SK-N-SH (cell line): Measurements from ENCODE around the gene TNRC6B.

Source experiments
- CTCF ChIP-seq: fragments of 200-600 bp; sonication (generic); IDR thresholded peaks from 2 replicates; pipeline ENCODE4 v1.6.1; 2017; ENCODE audit warnings: antibody characterized with exemption, mild to moderate bottlenecking, moderate library complexity
- EP300 ChIP-seq, 2 experiments: IDR thresholded peaks; 2 replicates each; pipeline versions ENCODE4 v1.4.0 to v1.6.1; 2012; ENCODE audit warnings: borderline replicate concordance in 1 of 2, low read depth in 1 of 2, low read length in 1 of 2
- EZH2phosphoT487 ChIP-seq: fragments of 200-600 bp; sonication (generic); IDR thresholded peaks from 2 replicates; pipeline ENCODE4 v1.6.1; 2017; ENCODE audit warnings: low read depth, mixed run types, mild to moderate bottlenecking, antibody characterized with exemption, moderate library complexity, borderline replicate concordance
- GABPA ChIP-seq: IDR thresholded peaks from 2 replicates; pipeline ENCODE4 v1.4.0; 2012; ENCODE audit warnings: low read depth, mild to moderate bottlenecking
- MAX ChIP-seq: IDR thresholded peaks from 2 replicates; pipeline ENCODE4 v1.4.0; 2012; ENCODE audit warnings: low read depth
- NRF1 ChIP-seq: IDR thresholded peaks from 2 replicates; pipeline ENCODE4 v1.6.1; 2012; ENCODE audit warnings: low read depth, mild to moderate bottlenecking, low read length
- POLR2AphosphoS5 ChIP-seq: IDR thresholded peaks from 2 replicates; pipeline ENCODE4 v1.6.1; 2012; ENCODE audit warnings: low read depth, low read length
- RCOR1 ChIP-seq: fragments of 150-350 bp; IDR thresholded peaks from 2 replicates; pipeline ENCODE4 v1.6.1; 2017; ENCODE audit warnings: antibody characterized with exemption, low read length
- USF1 ChIP-seq: IDR thresholded peaks from 2 replicates; pipeline ENCODE4 v1.4.0; 2012; ENCODE audit warnings: low read depth, borderline replicate concordance
- USF2 ChIP-seq: fragments of 150-350 bp; IDR thresholded peaks from 2 replicates; pipeline ENCODE4 v1.6.1; 2017; ENCODE audit warnings: antibody characterized with exemption, low read length, low read depth, borderline replicate concordance
- ZBTB33 ChIP-seq: IDR thresholded peaks from 2 replicates; pipeline ENCODE4 v1.4.0; 2012; ENCODE audit warnings: low read depth, borderline replicate concordance
- TF ChIP-seq, protein P1 (sequence below): IDR thresholded peaks from 2 replicates; pipeline ENCODE4 v1.6.1; 2012; ENCODE audit warnings: mild to moderate bottlenecking, low read depth, low read length, moderate library complexity

- no peak for TF ChIP-seq CTCF
- TF ChIP-seq, protein P1, sequence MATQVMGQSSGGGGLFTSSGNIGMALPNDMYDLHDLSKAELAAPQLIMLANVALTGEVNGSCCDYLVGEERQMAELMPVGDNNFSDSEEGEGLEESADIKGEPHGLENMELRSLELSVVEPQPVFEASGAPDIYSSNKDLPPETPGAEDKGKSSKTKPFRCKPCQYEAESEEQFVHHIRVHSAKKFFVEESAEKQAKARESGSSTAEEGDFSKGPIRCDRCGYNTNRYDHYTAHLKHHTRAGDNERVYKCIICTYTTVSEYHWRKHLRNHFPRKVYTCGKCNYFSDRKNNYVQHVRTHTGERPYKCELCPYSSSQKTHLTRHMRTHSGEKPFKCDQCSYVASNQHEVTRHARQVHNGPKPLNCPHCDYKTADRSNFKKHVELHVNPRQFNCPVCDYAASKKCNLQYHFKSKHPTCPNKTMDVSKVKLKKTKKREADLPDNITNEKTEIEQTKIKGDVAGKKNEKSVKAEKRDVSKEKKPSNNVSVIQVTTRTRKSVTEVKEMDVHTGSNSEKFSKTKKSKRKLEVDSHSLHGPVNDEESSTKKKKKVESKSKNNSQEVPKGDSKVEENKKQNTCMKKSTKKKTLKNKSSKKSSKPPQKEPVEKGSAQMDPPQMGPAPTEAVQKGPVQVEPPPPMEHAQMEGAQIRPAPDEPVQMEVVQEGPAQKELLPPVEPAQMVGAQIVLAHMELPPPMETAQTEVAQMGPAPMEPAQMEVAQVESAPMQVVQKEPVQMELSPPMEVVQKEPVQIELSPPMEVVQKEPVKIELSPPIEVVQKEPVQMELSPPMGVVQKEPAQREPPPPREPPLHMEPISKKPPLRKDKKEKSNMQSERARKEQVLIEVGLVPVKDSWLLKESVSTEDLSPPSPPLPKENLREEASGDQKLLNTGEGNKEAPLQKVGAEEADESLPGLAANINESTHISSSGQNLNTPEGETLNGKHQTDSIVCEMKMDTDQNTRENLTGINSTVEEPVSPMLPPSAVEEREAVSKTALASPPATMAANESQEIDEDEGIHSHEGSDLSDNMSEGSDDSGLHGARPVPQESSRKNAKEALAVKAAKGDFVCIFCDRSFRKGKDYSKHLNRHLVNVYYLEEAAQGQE, result no peak
- no peak for TF ChIP-seq RCOR1
- no peak for TF ChIP-seq GABPA
- no peak for TF ChIP-seq POLR2AphosphoS5
- TF ChIP-seq ZBTB33, result no peak
- TF ChIP-seq MAX, result no peak
- no peak for TF ChIP-seq EZH2phosphoT487
- no peak for TF ChIP-seq EP300 (IDR thresholded peaks at IDR 0.05; ENCODE audit: borderline replicate concordance in 1 of 2, low read depth in 1 of 2, low read length in 1 of 2)
- no peak for TF ChIP-seq USF2
- TF ChIP-seq USF1, result no peak
- no peak for TF ChIP-seq NRF1
Observed at GRCh38 chr22:40310768-40311120, 133.0 kb downstream of the TNRC6B start.
